ENCODE data around the gene CD80.
"Not testable (repeated sequence)": the region's sequence is repeated elsewhere in the genome, so short reads cannot be mapped to it uniquely, and the experiment has no call there.

The CD80 gene

GRCh38 chr3:119580067-119580760 lies 20.8 kb upstream of the CD80 start:
- FAIRE-seq = no peak

- FAIRE-seq = no peak
These were observed 20.1 kb upstream of the CD80 start, which contains the start of gene ADPRH for GRCh38 chr3:119579366-119580066. Gene ADPRH, plus strand, starts transcription at chr3:119579492. Its CDS starts 2,678 bp downstream, at chr3:119582170.

- no peak for FAIRE-seq
These were observed 16.1 kb upstream of the CD80 start for GRCh38 chr3:119575507-119575906.

- no peak for FAIRE-seq
These were observed 12.3 kb upstream of the CD80 start for GRCh38 chr3:119571688-119572087.

GRCh38 chr3:119571230-119571629 lies 11.8 kb upstream of the CD80 start:
- FAIRE-seq = no peak

- FAIRE-seq = no peak
These were observed 10.8 kb upstream of the CD80 start for GRCh38 chr3:119570229-119570628.

- no peak for FAIRE-seq
These were observed 9.7 kb upstream of the CD80 start for GRCh38 chr3:119569156-119569555.

GRCh38 chr3:119563334-119563733 lies 3.9 kb upstream of the CD80 start:
- FAIRE-seq = not testable (repeated sequence)

GRCh38 chr3:119562307-119562961 lies 3.0 kb upstream of the CD80 start:
- no peak for FAIRE-seq

GRCh38 chr3:119560160-119560559 lies 746 bp upstream of the CD80 start:
- FAIRE-seq = no peak

GRCh38 chr3:119558626-119559317 lies 642 bp downstream of the CD80 start:
- FAIRE-seq = no peak

GRCh38 chr3:119557877-119558269 lies 1.5 kb downstream of the CD80 start:
- no peak for FAIRE-seq

- no peak for FAIRE-seq
These were observed 2.1 kb downstream of the CD80 start for GRCh38 chr3:119557192-119557876.

GRCh38 chr3:119555929-119556328 lies 3.5 kb downstream of the CD80 start:
- FAIRE-seq = no peak

- FAIRE-seq = no peak
These were observed 4.1 kb downstream of the CD80 start for GRCh38 chr3:119555309-119555735.

GRCh38 chr3:119553823-119554415 lies 5.5 kb downstream of the CD80 start:
- FAIRE-seq = no peak

- FAIRE-seq = not testable (repeated sequence)
These were observed 6.5 kb downstream of the CD80 start for GRCh38 chr3:119552928-119553327.

GRCh38 chr3:119551598-119551997 lies 7.8 kb downstream of the CD80 start:
- no peak for FAIRE-seq

- no peak for FAIRE-seq
These were observed 9.1 kb downstream of the CD80 start for GRCh38 chr3:119550192-119550910.

- FAIRE-seq = no peak
These were observed 11.1 kb downstream of the CD80 start for GRCh38 chr3:119548341-119548740.

GRCh38 chr3:119547227-119547626 lies 12.2 kb downstream of the CD80 start:
- no peak for FAIRE-seq

- FAIRE-seq = no peak
These were observed 16.3 kb downstream of the CD80 start for GRCh38 chr3:119543147-119543546.
